ENCODE data around the gene ASCC2.

Gene ASCC2

DNA sequence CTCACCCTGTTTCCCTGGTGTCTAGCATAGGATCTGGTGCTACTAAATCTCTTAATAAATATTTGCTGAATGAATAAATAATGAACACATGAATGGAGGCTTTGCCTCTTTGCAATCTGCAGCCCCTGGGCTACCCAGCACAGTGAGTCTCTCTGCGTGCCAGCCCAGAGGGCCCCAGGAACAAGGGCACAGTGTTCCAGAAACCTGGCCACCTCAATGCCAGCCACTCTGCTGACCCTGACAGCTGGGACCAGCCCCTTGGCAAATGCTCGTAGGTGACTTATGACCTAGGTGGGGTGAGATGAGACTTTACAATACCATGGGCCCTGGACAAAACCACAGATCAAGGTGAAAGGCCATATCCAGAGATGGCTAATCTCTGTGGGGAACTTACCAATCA, 39.3 kb downstream of the ASCC2 start:
- in situ Hi-C loops (cut with MboI; ENCODE audit: low sequenced_read_pairs, unreplicated experiment), result no loop called here

GRCh38 chr22:29798318-29798717, 39.8 kb downstream of the ASCC2 start:
- in situ Hi-C loops (cut with MboI; ENCODE audit: low sequenced_read_pairs, unreplicated experiment), result no loop called here
- TF ChIP-seq CTCF (IDR thresholded peaks at IDR 0.05; ENCODE audit: borderline replicate concordance, control extremely low read depth, extremely low read depth, insufficient read depth, missing control alignments), result no peak
- DNase-seq (ENCODE audit: low spot score), result peak; percentile 56

More for the DNA sequence above, 39.3 kb downstream of the ASCC2 start:
- no peak for DNase-seq (ENCODE audit: low spot score)
- TF ChIP-seq CTCF (IDR thresholded peaks at IDR 0.05; ENCODE audit: borderline replicate concordance, control extremely low read depth, extremely low read depth, insufficient read depth, missing control alignments), result no peak

GRCh38 chr22:29797351-29797750, 40.7 kb downstream of the ASCC2 start:
- no peak for TF ChIP-seq CTCF (IDR thresholded peaks at IDR 0.05; ENCODE audit: borderline replicate concordance, control extremely low read depth, extremely low read depth, insufficient read depth, missing control alignments)
- DNase-seq (ENCODE audit: low spot score), result peak; percentile 67
- in situ Hi-C loops (cut with MboI; ENCODE audit: low sequenced_read_pairs, unreplicated experiment), result no loop called here

DNA sequence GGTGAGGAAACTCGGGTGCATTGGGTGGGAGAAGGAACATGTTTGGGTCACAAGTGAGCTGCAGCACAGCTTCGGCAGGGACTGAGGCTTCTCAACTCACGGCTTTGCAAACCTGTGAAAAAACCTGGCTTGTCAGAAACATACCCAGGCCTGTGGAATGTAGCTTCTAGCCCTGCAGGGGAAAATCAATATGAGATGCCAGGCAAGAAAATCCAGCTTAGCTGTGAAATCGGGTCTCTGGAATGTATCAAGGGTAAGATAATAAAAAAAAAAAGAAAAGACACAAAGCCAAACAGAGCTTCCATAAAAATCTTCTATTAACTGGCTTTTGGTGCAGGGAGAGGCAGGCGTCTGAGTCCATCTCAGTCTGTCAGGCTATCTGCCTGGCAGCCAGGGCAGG, 42.4 kb downstream of the ASCC2 start:
- TF ChIP-seq CTCF (IDR thresholded peaks at IDR 0.05; ENCODE audit: borderline replicate concordance, control extremely low read depth, extremely low read depth, insufficient read depth, missing control alignments), result no peak
- no peak for DNase-seq (ENCODE audit: low spot score)
- in situ Hi-C loops (cut with MboI; ENCODE audit: low sequenced_read_pairs, unreplicated experiment), result no loop called here

DNA sequence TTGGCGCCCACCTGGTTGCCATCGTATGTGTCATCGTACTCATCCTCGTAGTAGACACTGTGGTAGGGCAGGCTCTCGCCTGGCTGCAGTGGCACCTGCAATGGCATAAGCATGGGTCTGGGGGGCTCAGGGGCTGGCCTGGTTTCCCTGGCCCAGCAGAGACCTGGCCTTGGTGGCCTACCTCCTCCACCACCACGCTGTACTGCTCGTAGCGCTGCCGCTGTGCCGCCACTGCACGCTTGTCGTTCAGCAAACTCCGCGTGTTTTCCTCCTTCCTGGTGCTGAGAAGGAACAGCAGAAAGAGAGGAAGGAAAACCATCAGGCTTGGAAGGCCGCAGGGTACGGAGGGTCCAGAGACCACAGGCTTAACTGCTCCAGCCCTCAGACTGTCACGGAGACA, 44.7 kb downstream of the ASCC2 start:
- in situ Hi-C loops (cut with MboI; ENCODE audit: low sequenced_read_pairs, unreplicated experiment), result no loop called here
- TF ChIP-seq CTCF (IDR thresholded peaks at IDR 0.05; ENCODE audit: borderline replicate concordance, control extremely low read depth, extremely low read depth, insufficient read depth, missing control alignments), result no peak
- no peak for DNase-seq (ENCODE audit: low spot score)

DNA sequence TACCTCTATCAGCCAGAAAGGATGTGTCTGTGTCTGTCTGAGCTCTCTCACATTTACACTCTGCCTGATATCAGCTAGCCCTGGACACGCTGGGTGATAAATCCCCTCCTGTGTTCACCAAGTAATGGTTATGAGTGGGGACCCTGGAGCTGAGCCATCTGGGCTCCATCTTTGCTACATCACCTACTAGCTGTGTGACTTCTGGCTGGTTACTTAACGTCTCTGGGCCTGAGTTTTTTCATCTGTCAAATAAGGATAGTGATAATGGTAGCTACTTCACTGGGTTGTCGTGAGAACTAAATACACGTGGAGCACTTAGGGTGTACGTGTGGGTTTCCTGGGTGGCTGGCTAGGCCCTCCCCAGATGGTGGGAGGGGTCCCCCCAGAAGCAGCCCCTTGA, 48.0 kb downstream of the ASCC2 start:
- TF ChIP-seq CTCF (IDR thresholded peaks at IDR 0.05; ENCODE audit: borderline replicate concordance, control extremely low read depth, extremely low read depth, insufficient read depth, missing control alignments), result no peak
- in situ Hi-C loops (cut with MboI; ENCODE audit: low sequenced_read_pairs, unreplicated experiment), result no loop called here
- DNase-seq (ENCODE audit: low spot score), result no peak
